Neural cell (in vitro differentiated cells): Measurements from ENCODE around the gene RIC1. TPM values are rescaled to one million over a fixed set of nuclear protein-coding genes. Genes with fewer than 3 reads are reported as not detected.

Source experiments
- H2AFZ ChIP-seq: fragments of 200-600, 300-800 bp; sonication (generic), shearing (Covaris generic); 2 replicates; pipeline ENCODE4 v1.6.0; 2014; ENCODE audit warnings: low read depth, mild to moderate bottlenecking, antibody characterized with exemption, low read length, moderate library complexity
- H3F3A ChIP-seq: fragments of 200-600 bp; shearing (Covaris generic); 2 replicates; pipeline ENCODE4 v1.6.1; 2016; ENCODE audit warnings: mild to moderate bottlenecking, moderate library complexity, mixed read lengths, antibody characterized with exemption, low read length; ENCODE audit not compliant: insufficient read depth, poor library complexity, severe bottlenecking
- H3K27ac ChIP-seq: fragments of 200-600, 300-800 bp; sonication (generic), shearing (Covaris generic); 2 replicates; pipeline ENCODE4 v1.5.1; 2014; ENCODE audit warnings: mild to moderate bottlenecking, low read length, moderate library complexity
- H3K27me3 ChIP-seq: fragments of 300-800, 200-600 bp; sonication (generic), shearing (Covaris generic); 2 replicates; pipeline ENCODE4 v1.6.0; 2014; ENCODE audit warnings: mild to moderate bottlenecking, low read depth, low read length, moderate library complexity; ENCODE audit not compliant: insufficient read depth
- H3K36me3 ChIP-seq: fragments of 300-800, 200-600 bp; sonication (generic), shearing (Covaris generic); 2 replicates; pipeline ENCODE4 v1.5.1; 2014; ENCODE audit warnings: mild to moderate bottlenecking, antibody characterized with exemption, low read length, moderate library complexity; ENCODE audit not compliant: insufficient read depth
- H3K4me2 ChIP-seq: fragments of 300-800, 200-600 bp; sonication (generic), shearing (Covaris generic); 2 replicates; pipeline ENCODE4 v1.6.0; 2014; ENCODE audit warnings: mild to moderate bottlenecking, low read length
- H3K4me3 ChIP-seq: fragments of 300-800, 200-600 bp; sonication (generic), shearing (Covaris generic); 2 replicates; pipeline ENCODE4 v1.5.1; 2014; ENCODE audit warnings: mild to moderate bottlenecking, low read length, moderate library complexity
- H3K79me2 ChIP-seq: fragments of 200-600 bp; shearing (Covaris generic); replicated peaks from 2 replicates; pipeline ENCODE4 v1.6.0; 2014; ENCODE audit warnings: mild to moderate bottlenecking, low read length, moderate library complexity; ENCODE audit not compliant: insufficient read depth
- H3K9ac ChIP-seq: fragments of 300-800, 200-600 bp; sonication (generic), shearing (Covaris generic); 2 replicates; pipeline ENCODE4 v1.6.1; 2016; ENCODE audit warnings: mild to moderate bottlenecking, low read length, mixed read lengths
- H3K9me2 ChIP-seq: fragments of 200-600 bp; shearing (Covaris generic); 2 replicates; pipeline ENCODE4 v1.6.1; 2016; ENCODE audit warnings: mild to moderate bottlenecking, low read length, mixed read lengths; ENCODE audit not compliant: insufficient read depth
- H3K9me3 ChIP-seq: fragments of 200-600, 300-800 bp; sonication (generic), shearing (Covaris generic); 2 replicates; pipeline ENCODE4 v1.6.1; 2016; ENCODE audit warnings: mild to moderate bottlenecking, mixed run types, low read length, moderate library complexity, mixed read lengths
- H4K20me1 ChIP-seq: fragments of 200-600 bp; shearing (Covaris generic); 2 replicates; pipeline ENCODE4 v1.6.1; 2016; ENCODE audit warnings: mild to moderate bottlenecking, mixed run types; ENCODE audit not compliant: insufficient read depth
- EP300 ChIP-seq: fragments of 450-650 bp; conservative IDR thresholded peaks from 2 replicates; pipeline ENCODE4 v1.6.1; 2014; ENCODE audit warnings: antibody characterized with exemption, mild to moderate bottlenecking, moderate library complexity; ENCODE audit not compliant: poor library complexity, severe bottlenecking
- EZH2 ChIP-seq: fragments of 200-600, 300-800 bp; shearing (Covaris generic), sonication (generic); IDR thresholded peaks from 2 replicates; pipeline ENCODE4 v1.6.1; 2014; ENCODE audit warnings: antibody characterized with exemption, low read length, borderline replicate concordance, mild to moderate bottlenecking; ENCODE audit not compliant: insufficient read depth, poor library complexity, severe bottlenecking
- MXI1 ChIP-seq: fragments of 450-650 bp; conservative IDR thresholded peaks from 2 replicates; pipeline ENCODE4 v1.6.1; 2014; ENCODE audit warnings: antibody characterized with exemption, mild to moderate bottlenecking; ENCODE audit not compliant: poor library complexity, severe bottlenecking
- POLR2AphosphoS5 ChIP-seq: IDR thresholded peaks from 2 replicates; pipeline ENCODE4 v1.6.1; 2012
- RAD21 ChIP-seq: fragments of 450-650 bp; conservative IDR thresholded peaks from 2 replicates; pipeline ENCODE4 v1.6.1; 2014; ENCODE audit warnings: antibody characterized with exemption, mild to moderate bottlenecking, moderate library complexity
- SMC3 ChIP-seq: fragments of 450-650 bp; conservative IDR thresholded peaks from 2 replicates; pipeline ENCODE4 v1.6.1; 2014; ENCODE audit warnings: antibody characterized with exemption, mild to moderate bottlenecking, moderate library complexity; ENCODE audit not compliant: poor library complexity
- TAF1 ChIP-seq: IDR thresholded peaks from 2 replicates; pipeline ENCODE4 v1.6.1; 2012; ENCODE audit warnings: low read depth
- polyA plus RNA-seq: library from polyadenylated mRNA; depleted of rRNA; stranded (reverse); fragments of >200 nt; gene quantifications from 2 replicates; pipeline ENCODE4 v1.2.3, GENCODE V29; 2014
- TF ChIP-seq, protein P1 (sequence below): IDR thresholded peaks from 2 replicates; pipeline ENCODE4 v1.6.1; 2012; ENCODE audit warnings: borderline replicate concordance
- TF ChIP-seq, protein P2 (sequence below): fragments of 450-650 bp; IDR thresholded peaks from 2 replicates; pipeline ENCODE4 v1.5.1; 2014; ENCODE audit warnings: antibody characterized with exemption, mild to moderate bottlenecking, moderate library complexity; ENCODE audit not compliant: poor library complexity, severe bottlenecking

The RIC1 gene
- polyA plus RNA-seq, 1 donor from 2014 or later = 9.9 TPM

DNA sequence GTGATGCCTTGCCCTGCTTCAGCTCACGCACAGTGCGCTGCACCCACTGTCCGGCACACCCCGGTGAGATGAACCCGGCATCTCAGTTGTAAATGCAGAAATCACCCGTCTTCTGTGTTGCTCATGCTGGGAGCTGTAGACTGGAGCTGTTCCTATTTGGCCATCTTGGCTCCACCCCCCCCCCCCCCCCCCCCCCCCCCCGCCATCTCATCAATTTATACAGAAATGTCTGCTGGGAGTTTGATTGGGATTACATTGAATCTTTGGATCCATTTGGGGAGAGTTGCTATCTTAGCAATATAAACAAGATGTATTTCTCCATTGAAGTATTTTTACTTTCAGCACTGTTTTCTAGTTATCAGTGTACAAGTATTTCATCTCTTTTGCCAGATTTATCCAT is 55.2 kb downstream of the RIC1 start:
- TF ChIP-seq SMC3 = no peak
- no peak for TF ChIP-seq TAF1
- no peak for TF ChIP-seq RAD21
- TF ChIP-seq, protein P1, sequence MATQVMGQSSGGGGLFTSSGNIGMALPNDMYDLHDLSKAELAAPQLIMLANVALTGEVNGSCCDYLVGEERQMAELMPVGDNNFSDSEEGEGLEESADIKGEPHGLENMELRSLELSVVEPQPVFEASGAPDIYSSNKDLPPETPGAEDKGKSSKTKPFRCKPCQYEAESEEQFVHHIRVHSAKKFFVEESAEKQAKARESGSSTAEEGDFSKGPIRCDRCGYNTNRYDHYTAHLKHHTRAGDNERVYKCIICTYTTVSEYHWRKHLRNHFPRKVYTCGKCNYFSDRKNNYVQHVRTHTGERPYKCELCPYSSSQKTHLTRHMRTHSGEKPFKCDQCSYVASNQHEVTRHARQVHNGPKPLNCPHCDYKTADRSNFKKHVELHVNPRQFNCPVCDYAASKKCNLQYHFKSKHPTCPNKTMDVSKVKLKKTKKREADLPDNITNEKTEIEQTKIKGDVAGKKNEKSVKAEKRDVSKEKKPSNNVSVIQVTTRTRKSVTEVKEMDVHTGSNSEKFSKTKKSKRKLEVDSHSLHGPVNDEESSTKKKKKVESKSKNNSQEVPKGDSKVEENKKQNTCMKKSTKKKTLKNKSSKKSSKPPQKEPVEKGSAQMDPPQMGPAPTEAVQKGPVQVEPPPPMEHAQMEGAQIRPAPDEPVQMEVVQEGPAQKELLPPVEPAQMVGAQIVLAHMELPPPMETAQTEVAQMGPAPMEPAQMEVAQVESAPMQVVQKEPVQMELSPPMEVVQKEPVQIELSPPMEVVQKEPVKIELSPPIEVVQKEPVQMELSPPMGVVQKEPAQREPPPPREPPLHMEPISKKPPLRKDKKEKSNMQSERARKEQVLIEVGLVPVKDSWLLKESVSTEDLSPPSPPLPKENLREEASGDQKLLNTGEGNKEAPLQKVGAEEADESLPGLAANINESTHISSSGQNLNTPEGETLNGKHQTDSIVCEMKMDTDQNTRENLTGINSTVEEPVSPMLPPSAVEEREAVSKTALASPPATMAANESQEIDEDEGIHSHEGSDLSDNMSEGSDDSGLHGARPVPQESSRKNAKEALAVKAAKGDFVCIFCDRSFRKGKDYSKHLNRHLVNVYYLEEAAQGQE = no peak
- TF ChIP-seq EZH2 = no peak
- TF ChIP-seq EP300 = no peak
- TF ChIP-seq, protein P2, sequence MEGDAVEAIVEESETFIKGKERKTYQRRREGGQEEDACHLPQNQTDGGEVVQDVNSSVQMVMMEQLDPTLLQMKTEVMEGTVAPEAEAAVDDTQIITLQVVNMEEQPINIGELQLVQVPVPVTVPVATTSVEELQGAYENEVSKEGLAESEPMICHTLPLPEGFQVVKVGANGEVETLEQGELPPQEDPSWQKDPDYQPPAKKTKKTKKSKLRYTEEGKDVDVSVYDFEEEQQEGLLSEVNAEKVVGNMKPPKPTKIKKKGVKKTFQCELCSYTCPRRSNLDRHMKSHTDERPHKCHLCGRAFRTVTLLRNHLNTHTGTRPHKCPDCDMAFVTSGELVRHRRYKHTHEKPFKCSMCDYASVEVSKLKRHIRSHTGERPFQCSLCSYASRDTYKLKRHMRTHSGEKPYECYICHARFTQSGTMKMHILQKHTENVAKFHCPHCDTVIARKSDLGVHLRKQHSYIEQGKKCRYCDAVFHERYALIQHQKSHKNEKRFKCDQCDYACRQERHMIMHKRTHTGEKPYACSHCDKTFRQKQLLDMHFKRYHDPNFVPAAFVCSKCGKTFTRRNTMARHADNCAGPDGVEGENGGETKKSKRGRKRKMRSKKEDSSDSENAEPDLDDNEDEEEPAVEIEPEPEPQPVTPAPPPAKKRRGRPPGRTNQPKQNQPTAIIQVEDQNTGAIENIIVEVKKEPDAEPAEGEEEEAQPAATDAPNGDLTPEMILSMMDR = no peak
- TF ChIP-seq POLR2AphosphoS5 = no peak
- no peak for TF ChIP-seq MXI1
- Histone ChIP-seq H3K36me3 (no peaks in the 10 kb centered on the region), H3K9me3 (no peaks in the 10 kb centered on the region), H3F3A (no peaks in the 10 kb centered on the region), H3K4me2 (no peak overlapping the region), H4K20me1 (no peaks in the 10 kb centered on the region), H3K27me3 (no peaks in the 10 kb centered on the region), H3K9ac (no peak overlapping the region), H3K4me3 (no peak overlapping the region), H3K79me2 (no peaks in the 10 kb centered on the region), H3K27ac (no peak overlapping the region), H2AFZ (no peak overlapping the region), H3K9me2 (no peaks in the 10 kb centered on the region)

DNA sequence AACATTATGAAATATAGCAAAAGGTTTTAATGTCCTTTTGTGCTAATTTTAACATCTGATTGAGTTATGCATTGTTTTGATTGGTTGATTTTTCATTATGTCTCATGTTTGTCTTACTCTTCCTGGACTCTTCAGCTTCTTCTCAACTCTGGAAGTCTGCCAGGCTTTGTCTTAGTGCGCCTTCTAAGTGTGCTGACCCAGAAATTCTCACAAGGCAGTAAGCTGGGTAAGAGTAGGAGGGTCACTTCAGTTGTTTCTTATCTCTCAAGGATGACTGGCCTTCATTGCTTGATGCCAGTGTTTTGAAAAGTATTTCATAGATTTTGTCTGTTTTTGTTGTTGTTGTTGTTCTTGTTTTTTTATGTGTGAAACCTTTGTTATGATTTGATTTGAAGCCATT is 59.2 kb downstream of the RIC1 start:
- Histone ChIP-seq H3K79me2 (no peaks in the 10 kb centered on the region), H3K9ac (no peak overlapping the region), H3K9me2 (no peaks in the 10 kb centered on the region), H3F3A (no peaks in the 10 kb centered on the region), H3K9me3 (no peaks in the 10 kb centered on the region), H3K27ac (no peak overlapping the region), H4K20me1 (no peaks in the 10 kb centered on the region), H3K36me3 (no peaks in the 10 kb centered on the region), H3K27me3 (no peaks in the 10 kb centered on the region), H2AFZ (no peak overlapping the region), H3K4me2 (no peak overlapping the region), H3K4me3 (no peak overlapping the region)
- TF ChIP-seq RAD21 (no peak), SMC3 (no peak), EZH2 (no peak), POLR2AphosphoS5 (no peak), MXI1 (no peak), TAF1 (no peak), EP300 (no peak)
- TF ChIP-seq, protein P1 = no peak
- TF ChIP-seq, protein P2 = no peak
